Left renal cortex interstitium (tissue), 4 donors: Measurements from ENCODE around the gene OOSP3. TPM values are rescaled to one million over a fixed set of nuclear protein-coding genes. Genes with fewer than 3 reads are reported as not detected.
"Not testable (repeated sequence)": the region's sequence is repeated elsewhere in the genome, so short reads cannot be mapped to it uniquely, and the experiment has no call there.

Experiments
- DNase-seq, 4 donors: peaks; one replicate each; pipeline ENCODE4 v3.0.0-alpha.2; 2013; ENCODE audit warnings: low read depth in 4 of 4, low spot score in 2 of 4, missing footprints in 1 of 4
- polyA plus RNA-seq, 4 donors: library from polyadenylated mRNA; unstranded; fragments of 120-200 nt; gene quantifications; one replicate each; pipeline ENCODE4 v1.2.1, GENCODE V29; 2013; ENCODE audit not compliant: insufficient read length in 4 of 4

OOSP3 gene
- polyA plus RNA-seq, 4 donors, result 0.18 to 0.21 TPM; not detected in 2

GRCh38 chr11:59875856-59876519 lies 2.6 kb upstream of the OOSP3 start:
- DNase-seq, result no peak

GRCh38 chr11:59877325-59877724 lies 1.3 kb upstream of the OOSP3 start:
- no peak for DNase-seq

DNA sequence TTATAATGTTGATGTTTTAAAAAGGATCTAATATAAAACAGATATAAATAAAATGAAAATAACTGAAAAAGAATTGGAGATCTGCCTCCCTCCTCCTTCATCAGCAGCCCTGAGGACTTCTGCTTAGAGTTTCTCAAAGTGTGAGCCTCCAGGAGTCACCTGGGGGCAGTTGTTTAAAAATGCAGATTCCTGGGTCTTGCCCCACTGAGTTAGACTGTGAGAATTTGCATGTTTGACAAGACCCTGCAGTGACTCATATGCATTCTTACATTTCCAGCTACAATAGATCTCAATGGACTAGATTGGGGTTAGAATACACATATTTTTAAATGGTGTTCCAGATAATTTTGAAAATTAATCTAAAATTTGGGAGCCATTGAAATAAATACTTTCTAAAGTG lies 798 bp upstream of the OOSP3 start:
- no peak for DNase-seq

DNA sequence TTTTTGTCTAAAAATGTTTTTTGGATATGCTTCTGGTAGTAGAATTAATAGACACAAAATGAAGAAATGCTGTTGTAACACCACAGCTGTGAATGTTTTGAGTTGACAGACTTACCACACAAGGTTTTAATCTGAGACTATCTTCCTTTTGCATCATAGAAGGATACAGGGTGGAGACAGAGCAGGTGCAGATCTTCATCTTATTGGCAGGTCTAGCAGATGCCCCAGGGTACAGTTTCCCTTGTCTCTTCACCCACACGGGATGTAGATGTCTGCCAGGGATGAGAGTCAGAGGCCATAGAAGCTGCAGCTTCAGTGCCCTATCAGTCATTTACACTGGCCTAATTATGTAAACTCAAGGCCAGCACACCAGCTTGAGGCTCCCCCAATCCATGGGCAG lies 985 bp downstream of the OOSP3 start:
- DNase-seq, result no peak

- no peak for DNase-seq
Measured at GRCh38 chr11:59883597-59883996, 5.0 kb downstream of the OOSP3 start.

DNA sequence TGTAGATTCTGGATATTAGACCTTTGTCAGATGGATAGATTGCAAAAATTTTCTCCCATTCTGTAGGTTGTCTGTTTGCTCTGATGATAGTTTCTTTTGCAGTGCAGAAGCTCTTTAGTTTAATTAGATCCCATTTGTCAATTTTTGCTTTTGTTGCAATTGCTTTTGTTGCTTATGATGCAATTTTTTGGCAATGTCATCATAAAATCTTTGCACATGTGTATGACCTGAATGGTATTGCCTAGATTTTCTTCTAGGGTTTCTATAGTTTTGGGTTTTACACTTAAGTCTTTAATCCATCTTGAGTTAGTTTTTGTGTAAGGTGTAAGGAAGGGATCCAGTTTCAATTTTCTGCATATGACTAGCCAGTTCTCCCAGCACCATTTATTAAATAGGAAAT lies 8.6 kb downstream of the OOSP3 start:
- DNase-seq, result not testable (repeated sequence)

DNA sequence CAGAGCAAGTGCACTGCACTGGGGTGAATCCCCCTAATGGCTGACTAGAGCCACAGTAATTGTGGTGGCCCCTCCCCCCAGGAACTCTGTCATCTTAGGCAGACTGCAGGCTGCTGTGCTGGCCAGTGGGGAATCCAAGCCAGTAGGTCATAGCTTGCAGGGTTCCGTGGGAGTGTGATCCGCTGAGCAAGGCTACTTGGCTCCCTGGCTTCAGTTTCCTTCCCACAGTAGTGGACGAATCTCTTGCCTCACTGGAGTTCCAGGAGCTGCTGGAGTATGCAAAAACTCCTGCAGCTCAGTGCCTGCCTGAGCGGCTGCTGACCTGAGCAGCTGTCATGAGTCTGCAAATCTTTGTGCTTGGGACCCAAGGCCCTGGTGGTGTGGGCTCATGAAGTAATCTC lies 13.2 kb downstream of the OOSP3 start:
- DNase-seq, result no peak

- no peak for DNase-seq
Measured at GRCh38 chr11:59894616-59895015, 16.0 kb downstream of the OOSP3 start.

DNA sequence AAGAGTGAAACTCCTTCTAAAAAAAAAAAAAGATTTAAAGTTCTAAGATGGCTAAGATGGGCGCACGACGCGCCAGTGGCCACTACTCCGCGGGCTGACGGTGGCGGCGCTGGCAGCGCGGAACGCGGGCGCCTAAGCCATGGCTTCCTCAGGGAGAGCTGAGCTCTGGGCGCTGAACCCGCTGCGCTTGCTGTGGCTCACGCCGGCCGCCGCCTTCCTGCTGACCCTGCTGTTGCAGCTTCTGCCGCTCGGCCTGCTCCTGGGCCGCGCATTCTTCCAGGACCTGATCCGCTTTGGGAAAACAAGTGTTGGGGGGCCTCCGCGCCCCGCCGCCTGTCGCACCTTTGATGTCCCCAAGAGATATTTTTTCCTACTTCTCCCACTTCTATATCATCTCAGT lies 19.5 kb downstream of the OOSP3 start:
- DNase-seq, result no peak

DNA sequence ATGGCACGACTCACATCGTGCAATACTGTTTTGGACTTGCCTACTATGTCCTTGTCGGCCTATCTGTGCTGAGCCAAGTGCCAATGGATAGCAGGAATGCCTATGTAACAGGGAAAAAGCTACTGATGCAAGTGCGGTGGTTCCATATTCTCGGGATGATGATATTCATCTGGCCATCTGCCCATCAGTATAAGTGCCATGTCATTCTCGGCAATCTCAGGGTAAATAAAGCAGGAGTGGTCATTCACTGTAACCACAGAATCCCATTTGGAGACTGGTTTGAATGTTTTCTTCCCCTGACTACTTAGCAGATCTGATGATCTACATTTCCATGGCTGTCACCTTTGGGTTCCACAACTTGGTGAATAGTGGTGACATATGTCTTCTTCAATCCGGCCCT lies 20.1 kb downstream of the OOSP3 start:
- DNase-seq, result no peak

- no peak for DNase-seq
Measured at GRCh38 chr11:59899532-59899931, 20.9 kb downstream of the OOSP3 start.

DNA sequence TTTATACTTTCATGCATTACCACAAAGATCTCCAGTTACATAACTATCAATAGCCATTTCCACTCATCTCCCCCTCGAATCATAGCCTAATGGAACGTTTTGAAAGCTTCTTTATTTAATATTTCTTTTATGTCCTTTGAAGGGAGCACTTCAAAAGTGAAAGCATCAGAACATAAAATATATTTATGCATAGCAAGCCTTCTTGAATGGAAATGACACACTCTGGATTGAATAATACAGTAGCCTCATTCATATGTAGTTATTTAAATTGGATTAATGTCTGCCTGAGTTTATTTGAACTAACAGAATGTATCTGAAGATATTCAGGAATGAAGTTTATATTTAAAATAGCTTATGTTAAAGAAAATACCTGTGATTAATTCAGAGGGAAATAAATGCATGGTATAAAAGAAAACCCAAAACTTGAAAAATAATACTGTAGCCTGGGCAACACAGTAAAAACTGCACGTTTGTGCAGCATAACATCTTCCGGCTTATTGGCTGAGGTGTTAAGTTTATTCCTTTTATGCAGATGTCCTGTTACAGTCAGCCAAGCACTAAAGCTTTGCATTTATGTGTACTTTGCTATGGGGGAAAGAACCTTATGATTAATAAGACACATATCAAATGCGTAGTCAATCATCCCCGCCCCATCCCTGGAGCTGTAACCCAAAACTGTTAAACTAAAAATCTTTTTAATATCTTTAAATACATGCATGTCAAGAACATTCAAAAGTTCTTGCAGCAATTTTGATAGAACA lies 22.0 kb downstream of the OOSP3 start:
- DNase-seq, result no peak

DNA sequence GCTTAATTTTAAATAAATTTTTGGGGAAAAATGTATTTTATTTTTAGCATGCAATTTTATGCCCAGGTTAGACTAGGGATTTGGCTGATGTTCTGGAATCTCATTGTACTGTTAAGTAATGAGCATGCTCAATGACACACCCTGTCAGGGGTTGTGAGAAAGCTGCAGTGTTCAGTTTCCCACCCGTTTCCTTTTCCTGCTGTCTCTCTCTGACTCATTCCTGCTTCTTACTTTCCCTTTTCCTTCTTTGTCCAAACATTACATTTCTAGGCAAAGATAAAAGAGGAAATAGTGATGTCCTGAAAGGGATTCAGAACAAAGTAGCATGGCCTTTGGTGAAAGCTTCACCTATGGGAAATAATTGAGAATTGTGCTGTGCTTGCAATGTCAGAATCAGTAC lies 22.7 kb downstream of the OOSP3 start:
- DNase-seq, result no peak

DNA sequence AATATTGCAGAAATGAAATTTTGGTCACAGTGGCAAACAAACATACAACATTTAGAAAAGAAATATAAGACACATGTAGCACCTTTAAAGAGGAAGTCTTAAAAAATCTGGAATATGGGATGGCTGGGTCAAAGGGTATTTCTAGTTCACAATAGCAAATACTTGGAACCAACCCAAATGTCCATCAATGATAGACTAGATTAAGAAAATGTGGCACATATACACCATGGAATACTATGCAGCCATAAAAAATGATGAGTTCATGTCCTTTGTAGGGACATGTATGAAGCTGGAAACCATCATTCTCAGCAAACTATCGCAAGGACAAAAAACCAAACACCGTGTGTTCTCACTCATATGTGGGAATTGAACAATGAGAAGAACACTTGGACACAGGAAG lies 25.0 kb downstream of the OOSP3 start:
- DNase-seq, result not testable (repeated sequence)

GRCh38 chr11:59918480-59918879 lies 39.9 kb downstream of the OOSP3 start:
- DNase-seq, result no peak

DNA sequence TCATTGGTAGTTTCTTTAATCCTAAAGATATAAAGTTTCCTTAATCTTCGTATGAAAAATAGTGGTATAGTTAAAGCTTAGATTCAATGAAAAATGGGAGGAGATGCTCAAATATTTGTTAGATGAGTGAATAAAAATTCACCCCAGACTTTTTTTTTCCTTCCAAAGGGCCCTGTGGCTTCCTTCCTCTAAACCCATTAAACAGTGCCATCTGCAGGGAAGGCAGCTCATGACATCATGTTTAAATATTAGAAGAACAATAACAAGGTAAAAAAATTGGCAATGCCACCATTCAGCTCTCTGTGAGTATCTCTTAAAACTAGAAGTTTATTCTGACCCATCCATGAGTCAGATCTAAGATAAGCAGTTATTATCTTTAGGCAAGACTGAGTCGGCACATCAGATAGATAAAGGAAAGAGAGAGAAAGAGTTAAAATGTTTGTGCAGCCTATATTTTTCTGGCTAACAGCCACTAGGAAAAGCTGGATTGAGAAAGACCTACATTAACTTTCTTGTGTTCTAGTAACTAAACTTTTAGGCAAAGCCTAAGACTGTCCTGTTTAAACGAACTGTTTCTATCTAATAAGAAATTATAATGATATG lies 40.5 kb downstream of the OOSP3 start:
- DNase-seq, result no peak

GRCh38 chr11:59923813-59924212 lies 45.2 kb downstream of the OOSP3 start:
- no peak for DNase-seq

GRCh38 chr11:59931688-59932087 lies 53.1 kb downstream of the OOSP3 start:
- DNase-seq, result no peak

DNA sequence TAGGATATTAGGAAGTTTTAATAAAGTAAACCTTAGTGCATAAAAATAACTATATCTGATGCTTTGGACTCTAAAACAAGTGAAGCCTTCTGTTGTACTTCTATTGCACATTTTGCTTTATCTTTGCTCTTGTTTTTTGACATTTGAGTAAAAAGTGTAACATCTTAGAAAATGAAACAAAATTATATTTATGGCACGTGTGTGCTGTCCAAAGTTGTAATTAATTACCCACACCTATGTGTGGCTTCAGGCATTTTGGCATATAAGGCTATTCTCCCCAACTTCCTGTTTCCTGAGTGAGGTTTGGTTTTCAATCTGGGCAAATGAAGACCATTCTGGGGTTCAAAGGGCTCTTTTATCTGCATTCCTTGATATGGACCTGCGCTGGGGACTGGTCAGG lies 59.5 kb downstream of the OOSP3 start, which contains the start of gene OOSP1:
Gene OOSP1 (plus strand): TSS at position 301 of the 400 bp plus-strand sequence. CDS start 23 bp downstream, at position 324.
- no peak for DNase-seq

GRCh38 chr11:59938718-59939117 lies 60.1 kb downstream of the OOSP3 start:
- no peak for DNase-seq

GRCh38 chr11:59939482-59939881 lies 60.9 kb downstream of the OOSP3 start:
- no peak for DNase-seq

DNA sequence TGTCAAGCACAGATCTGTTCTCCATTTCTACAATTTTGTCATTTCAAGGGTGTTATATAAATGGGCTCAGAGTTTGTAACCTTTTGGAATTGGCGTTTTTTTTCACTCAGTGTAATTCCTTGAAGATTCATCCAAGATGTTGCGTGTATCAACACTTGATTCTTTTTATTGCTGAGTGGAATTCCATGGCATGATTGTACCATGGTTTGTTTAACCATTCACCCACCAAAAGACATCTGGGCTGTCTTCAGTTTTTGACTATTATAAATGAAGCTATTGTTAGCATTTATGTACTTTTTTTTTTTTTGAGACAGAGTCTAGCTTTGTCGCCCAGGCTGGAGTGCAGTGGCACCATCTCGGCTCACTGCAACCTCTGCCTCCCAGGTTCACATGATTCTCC lies 62.5 kb downstream of the OOSP3 start:
- DNase-seq, result no peak
